Stimulated activated CD8-positive, alpha-beta memory T cell treated with anti-CD3 and anti-CD28 coated beads, Interleukin-4, amount 100 ng/mL, for 4 hours (primary cell): ENCODE measurements around the gene RASSF9.

ENCODE experiments used
- DNase-seq, 2 donors: peaks; one replicate each; pipeline ENCODE4 v3.0.0-alpha.2; 2020; ENCODE audit warnings: low read depth in 2 of 2, low spot score in 1 of 2

RASSF9 gene

GRCh38 chr12:85821759-85822158 is 14.4 kb downstream of the RASSF9 start:
- DNase-seq = no peak

GRCh38 chr12:85821206-85821605 is 15.0 kb downstream of the RASSF9 start:
- DNase-seq = no peak

GRCh38 chr12:85820101-85820500 is 16.1 kb downstream of the RASSF9 start:
- DNase-seq = no peak

GRCh38 chr12:85814741-85815140 is 21.5 kb downstream of the RASSF9 start:
- DNase-seq = no peak

GRCh38 chr12:85814071-85814470 is 22.1 kb downstream of the RASSF9 start:
- no peak for DNase-seq

GRCh38 chr12:85809500-85809899 is 26.7 kb downstream of the RASSF9 start:
- DNase-seq = no peak

- DNase-seq = no peak
These were observed 28.5 kb downstream of the RASSF9 start for GRCh38 chr12:85807730-85808129.

- no peak for DNase-seq
These were observed 30.6 kb downstream of the RASSF9 start for GRCh38 chr12:85805654-85806053.

- no peak for DNase-seq
These were observed 31.5 kb downstream of the RASSF9 start for GRCh38 chr12:85804663-85805062.

- DNase-seq = no peak
These were observed 32.3 kb downstream of the RASSF9 start for GRCh38 chr12:85803923-85804322.

- no peak for DNase-seq
These were observed 33.0 kb downstream of the RASSF9 start for GRCh38 chr12:85803231-85803630.

- DNase-seq = no peak
These were observed 38.1 kb downstream of the RASSF9 start for GRCh38 chr12:85798122-85798521.

GRCh38 chr12:85796001-85796400 is 40.2 kb downstream of the RASSF9 start:
- no peak for DNase-seq

- no peak for DNase-seq
These were observed 41.7 kb downstream of the RASSF9 start for GRCh38 chr12:85794531-85794930.

GRCh38 chr12:85784096-85784720 is 52.0 kb downstream of the RASSF9 start:
- no peak for DNase-seq

- DNase-seq = no peak
These were observed 53.5 kb downstream of the RASSF9 start for GRCh38 chr12:85782711-85783110.

GRCh38 chr12:85781766-85782165 is 54.4 kb downstream of the RASSF9 start:
- DNase-seq = no peak

- no peak for DNase-seq
These were observed 56.4 kb downstream of the RASSF9 start for GRCh38 chr12:85779768-85780167.

- no peak for DNase-seq
These were observed 61.1 kb downstream of the RASSF9 start for GRCh38 chr12:85775091-85775490.

GRCh38 chr12:85765453-85765869 is 70.7 kb downstream of the RASSF9 start:
- DNase-seq = no peak

GRCh38 chr12:85759623-85760022 is 76.6 kb downstream of the RASSF9 start:
- no peak for DNase-seq

GRCh38 chr12:85759091-85759490 is 77.1 kb downstream of the RASSF9 start:
- DNase-seq = no peak

GRCh38 chr12:85755760-85756159 is 80.4 kb downstream of the RASSF9 start:
- no peak for DNase-seq
